ENCODE results near the gene POFUT1. TPM values are rescaled to one million over a fixed set of nuclear protein-coding genes. Genes with fewer than 3 reads are reported as not detected.

POFUT1 gene
- total RNA-seq, 6 experiments from 2014 or later, result 24.2 to 40.2 (median 28.7) TPM

- no peak overlapping the region for H3K4me3 ChIP-seq
- TF ChIP-seq POLR2A (IDR thresholded peaks at IDR 0.05), result no peak
- TF ChIP-seq, protein P1, sequence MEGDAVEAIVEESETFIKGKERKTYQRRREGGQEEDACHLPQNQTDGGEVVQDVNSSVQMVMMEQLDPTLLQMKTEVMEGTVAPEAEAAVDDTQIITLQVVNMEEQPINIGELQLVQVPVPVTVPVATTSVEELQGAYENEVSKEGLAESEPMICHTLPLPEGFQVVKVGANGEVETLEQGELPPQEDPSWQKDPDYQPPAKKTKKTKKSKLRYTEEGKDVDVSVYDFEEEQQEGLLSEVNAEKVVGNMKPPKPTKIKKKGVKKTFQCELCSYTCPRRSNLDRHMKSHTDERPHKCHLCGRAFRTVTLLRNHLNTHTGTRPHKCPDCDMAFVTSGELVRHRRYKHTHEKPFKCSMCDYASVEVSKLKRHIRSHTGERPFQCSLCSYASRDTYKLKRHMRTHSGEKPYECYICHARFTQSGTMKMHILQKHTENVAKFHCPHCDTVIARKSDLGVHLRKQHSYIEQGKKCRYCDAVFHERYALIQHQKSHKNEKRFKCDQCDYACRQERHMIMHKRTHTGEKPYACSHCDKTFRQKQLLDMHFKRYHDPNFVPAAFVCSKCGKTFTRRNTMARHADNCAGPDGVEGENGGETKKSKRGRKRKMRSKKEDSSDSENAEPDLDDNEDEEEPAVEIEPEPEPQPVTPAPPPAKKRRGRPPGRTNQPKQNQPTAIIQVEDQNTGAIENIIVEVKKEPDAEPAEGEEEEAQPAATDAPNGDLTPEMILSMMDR (IDR thresholded peaks at IDR 0.05), result no peak
- WGBS (ENCODE audit: insufficient coverage, low coverage, low lambda C conversion rate, missing lambda C conversion rate), result 34% methylated on average over 13 of the region's 13 CpGs
- peaks cover 0 to 56% (median 33%) of the 10 kb centered on the region in 4 donors for H3K4me1 ChIP-seq
- ATAC-seq, result peak; percentile 75 to 89 (median 82)
- H3K27ac ChIP-seq, result peak overlapping the region; percentile 50 to 82 (median 69)
- no peaks in the 10 kb centered on the region for H3K9me3 ChIP-seq
- peak in 2 of 3 donors; percentile 73 to 89 for DNase-seq
- peaks cover 0 to 26% (median 10%) of the 10 kb centered on the region in 4 donors for H3K36me3 ChIP-seq
- intact Hi-C loops (cut with DNase I), result no loop called here
- H3K27me3 ChIP-seq, result no peaks in the 10 kb centered on the region
Measured at GRCh38 chr20:32216179-32217142, 8.8 kb downstream of the POFUT1 start.

DNA sequence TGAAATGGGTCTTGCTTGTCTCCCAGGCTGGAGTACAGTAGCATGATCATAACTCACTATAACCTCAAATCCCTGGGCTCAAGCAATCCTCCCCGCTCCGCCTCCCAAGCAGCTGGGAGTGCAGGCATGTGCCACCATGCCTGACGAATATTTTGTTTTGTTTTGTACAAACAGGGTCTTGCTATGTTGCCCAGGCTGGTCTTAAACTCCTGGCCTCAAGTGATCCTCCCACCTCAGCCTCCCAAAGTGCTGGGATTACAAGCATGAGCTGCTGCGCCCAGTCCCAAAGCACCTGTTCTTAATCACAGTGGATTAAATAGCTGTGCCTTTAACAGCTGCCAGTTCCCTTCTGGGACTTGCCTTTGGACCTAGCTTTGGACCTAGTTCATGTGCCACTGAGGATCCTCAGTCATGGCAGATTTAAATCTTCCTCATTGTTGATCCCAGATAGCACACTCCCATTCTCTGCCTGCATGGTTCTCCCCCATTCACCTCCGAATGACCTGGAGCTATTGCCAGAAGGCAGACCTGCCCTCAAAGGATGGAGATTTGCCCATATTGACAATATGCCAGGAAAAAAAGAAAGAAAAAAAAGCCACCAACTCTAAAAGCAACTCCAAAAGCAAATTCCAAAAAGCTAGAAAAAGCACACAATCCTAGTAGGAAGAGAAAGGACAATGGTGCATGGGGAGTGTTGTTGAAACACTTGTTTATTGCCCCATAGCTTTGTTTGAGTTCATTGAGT is 10.6 kb downstream of the POFUT1 start:
- WGBS (ENCODE audit: insufficient coverage, low coverage, low lambda C conversion rate, missing lambda C conversion rate), result 54% methylated on average over 3 of the region's 5 CpGs
- peak; percentile 53 to 80 (median 74) for ATAC-seq
- H3K27me3 ChIP-seq, result no peaks in the 10 kb centered on the region
- intact Hi-C loops (cut with DNase I), result no loop called here
- H3K36me3 ChIP-seq, result peaks cover 0 to 43% (median 19%) of the 10 kb centered on the region in 4 donors
- H3K4me1 ChIP-seq, result peaks cover 0 to 56% (median 31%) of the 10 kb centered on the region in 4 donors
- H3K9me3 ChIP-seq, result no peaks in the 10 kb centered on the region
- H3K27ac ChIP-seq, result peak overlapping the region in 2 of 3 donors; percentile 69 to 82
- no peak for TF ChIP-seq POLR2A (IDR thresholded peaks at IDR 0.05)
- TF ChIP-seq, protein P1 (IDR thresholded peaks at IDR 0.05), result no peak
- no peak overlapping the region for H3K4me3 ChIP-seq
- DNase-seq, result peak in 1 of 3 donors; percentile 84

- no peak for DNase-seq
- Histone ChIP-seq H3K9me3 (no peaks in the 10 kb centered on the region), H3K27me3 (no peaks in the 10 kb centered on the region), H3K27ac (no peak overlapping the region), H3K4me3 (no peak overlapping the region), H3K4me1 (peaks cover 0 to 23% (median 10%) of the 10 kb centered on the region in 4 donors), H3K36me3 (peaks cover 0 to 43% (median 14%) of the 10 kb centered on the region in 4 donors)
- ATAC-seq, result no peak
- TF ChIP-seq, protein P1 (IDR thresholded peaks at IDR 0.05), result no peak
- TF ChIP-seq POLR2A (IDR thresholded peaks at IDR 0.05), result no peak
- 67% methylated on average over 4 of the region's 4 CpGs for WGBS (ENCODE audit: insufficient coverage, low coverage, low lambda C conversion rate, missing lambda C conversion rate)
- intact Hi-C loops (cut with DNase I), result loop anchor here in 1 of 2 donors (10.0 kb wide), 1 partner anchor 70 kb away; no protein-coding TSS in a partner anchor
Measured at GRCh38 chr20:32224463-32224862, 16.8 kb downstream of the POFUT1 start.

GRCh38 chr20:32226391-32226790 is 18.7 kb downstream of the POFUT1 start:
- Histone ChIP-seq H3K27ac (peak overlapping the region in 2 of 3 donors; percentile 48 to 72), H3K4me1 (peaks cover 0 to 23% (median 10%) of the 10 kb centered on the region in 4 donors)
- intact Hi-C loops (cut with DNase I), result loop anchor here in 1 of 2 donors (10.0 kb wide), 1 partner anchor 72 kb away; no protein-coding TSS in a partner anchor

More at GRCh38 chr20:32226391-32226790, 18.7 kb downstream of the POFUT1 start:
- WGBS (ENCODE audit: insufficient coverage, low coverage, low lambda C conversion rate, missing lambda C conversion rate), result 64% methylated on average over 1 of the region's 1 CpG
- no peak for ATAC-seq
- H3K27me3 ChIP-seq, result no peaks in the 10 kb centered on the region
- peaks cover 0 to 37% (median 11%) of the 10 kb centered on the region in 4 donors for H3K36me3 ChIP-seq
- H3K9me3 ChIP-seq, result no peaks in the 10 kb centered on the region
- TF ChIP-seq, protein P1 (IDR thresholded peaks at IDR 0.05), result no peak
- TF ChIP-seq POLR2A (IDR thresholded peaks at IDR 0.05), result no peak
- DNase-seq, result no peak
- H3K4me3 ChIP-seq, result no peak overlapping the region
